Measurements from ENCODE around the gene OPCML. TPM values are rescaled to one million over a fixed set of nuclear protein-coding genes. Genes with fewer than 3 reads are reported as not detected.

Gene OPCML
- polyA plus RNA-seq, 3 donors, result not detected

- Mint-ChIP-seq H3K4me1 (peaks cover 14% of the 10 kb centered on the region), H3K27me3 (ENCODE audit: low read depth in 3 of 3) (peaks cover 0 to 2% (median 2%) of the 10 kb centered on the region in 3 donors), H3K9me3 (peaks cover 0 to 4% (median 1%) of the 10 kb centered on the region in 7 donors), H3K36me3 (no peaks in the 10 kb centered on the region), H3K4me3 (no peak overlapping the region), H3K27ac (no peak overlapping the region)
- H3K9me3 ChIP-seq (replicated peaks in 1 of 2; ENCODE audit: control insufficient read depth in 1 of 2, insufficient read depth in 1 of 2, low read length in 2 of 2), result no peaks in the 10 kb centered on the region
- no peak for TF ChIP-seq CTCF (IDR thresholded peaks at IDR 0.05)
- 72% methylated on average over 3 of the region's 4 CpGs for WGBS (ENCODE audit: insufficient coverage)
- no peak overlapping the region for H2AFZ ChIP-seq (ENCODE audit: insufficient read depth, low read depth, low read length, poor library complexity, severe bottlenecking)
- H3K36me3 ChIP-seq (replicated peaks in 1 of 2; ENCODE audit: control insufficient read depth in 1 of 2, insufficient read depth in 2 of 2, low read length in 2 of 2), result no peaks in the 10 kb centered on the region
- H3K27ac ChIP-seq (ENCODE audit: low read depth in 1 of 2, low read length in 2 of 2), result no peak overlapping the region
- H3K4me3 ChIP-seq (replicated peaks in 1 of 3; ENCODE audit: low read depth in 2 of 3, low read length in 3 of 3), result no peak overlapping the region
- DNase-seq, result no peak
- H3K4me1 ChIP-seq (ENCODE audit: control insufficient read depth in 1 of 2, insufficient read depth in 2 of 2, low read length in 2 of 2), result peaks cover 9 to 15% of the 10 kb centered on the region in 2 donors
- intact Hi-C loops (cut with micrococcal nuclease), result no loop called here
- no peak overlapping the region for H3K9ac ChIP-seq (ENCODE audit: insufficient read depth, low read length, poor library complexity, severe bottlenecking)
- H3K79me2 ChIP-seq (ENCODE audit: insufficient read depth, low read length), result no peaks in the 10 kb centered on the region
- no peaks in the 10 kb centered on the region for H4K20me1 ChIP-seq (ENCODE audit: insufficient read depth, low read length)
- no peaks in the 10 kb centered on the region for H3K27me3 ChIP-seq (ENCODE audit: control insufficient read depth in 2 of 2, insufficient read depth in 2 of 2, low read length in 2 of 2)
- H3K4me2 ChIP-seq (replicated peaks; ENCODE audit: extremely low read depth, low read length, poor library complexity, severe bottlenecking), result no peak overlapping the region
Observed at GRCh38 chr11:133176748-133177147, 355.6 kb downstream of the OPCML start.

- Histone ChIP-seq H2AFZ (ENCODE audit: insufficient read depth, low read depth, low read length, poor library complexity, severe bottlenecking) (no peak overlapping the region), H3K9me3 (replicated peaks in 1 of 2; ENCODE audit: control insufficient read depth in 1 of 2, insufficient read depth in 1 of 2, low read length in 2 of 2) (no peaks in the 10 kb centered on the region), H3K4me2 (replicated peaks; ENCODE audit: extremely low read depth, low read length, poor library complexity, severe bottlenecking) (no peak overlapping the region), H3K4me3 (replicated peaks in 1 of 3; ENCODE audit: low read depth in 2 of 3, low read length in 3 of 3) (no peak overlapping the region), H3K79me2 (ENCODE audit: insufficient read depth, low read length) (no peaks in the 10 kb centered on the region), H3K9ac (ENCODE audit: insufficient read depth, low read length, poor library complexity, severe bottlenecking) (no peak overlapping the region), H3K27me3 (ENCODE audit: control insufficient read depth in 2 of 2, insufficient read depth in 2 of 2, low read length in 2 of 2) (no peaks in the 10 kb centered on the region), H4K20me1 (ENCODE audit: insufficient read depth, low read length) (no peaks in the 10 kb centered on the region), H3K4me1 (ENCODE audit: control insufficient read depth in 1 of 2, insufficient read depth in 2 of 2, low read length in 2 of 2) (peaks cover 4 to 5% of the 10 kb centered on the region in 2 donors), H3K36me3 (replicated peaks in 1 of 2; ENCODE audit: control insufficient read depth in 1 of 2, insufficient read depth in 2 of 2, low read length in 2 of 2) (no peaks in the 10 kb centered on the region), H3K27ac (ENCODE audit: low read depth in 1 of 2, low read length in 2 of 2) (no peak overlapping the region)
- intact Hi-C loops (cut with micrococcal nuclease), result no loop called here
- Mint-ChIP-seq H3K9me3 (peaks cover 0 to 3% (median 1%) of the 10 kb centered on the region in 7 donors), H3K27ac (no peak overlapping the region), H3K4me1 (peaks cover 8% of the 10 kb centered on the region), H3K27me3 (ENCODE audit: low read depth in 3 of 3) (peaks cover 0 to 2% (median 2%) of the 10 kb centered on the region in 3 donors), H3K36me3 (no peaks in the 10 kb centered on the region), H3K4me3 (no peak overlapping the region)
- no CpG with 5 or more reads among the region's 2 CpGs for WGBS (ENCODE audit: insufficient coverage)
- no peak for TF ChIP-seq CTCF (IDR thresholded peaks at IDR 0.05)
- DNase-seq, result no peak
Observed at GRCh38 chr11:133175103-133175502, 357.2 kb downstream of the OPCML start.
